ENCODE data around the gene CDK16. TPM values are rescaled to one million over a fixed set of nuclear protein-coding genes. Genes with fewer than 3 reads are reported as not detected.

Gene CDK16
- total RNA-seq, 1 donor from 2014 or later = 181 TPM

GRCh38 chrX:47230136-47230868, 11.8 kb downstream of the CDK16 start:
- H3K36me3 Mint-ChIP-seq (ENCODE audit: unreplicated experiment) = no peaks in the 10 kb centered on the region
- H3K27ac Mint-ChIP-seq (ENCODE audit: unreplicated experiment) = no peak overlapping the region
- peaks cover 3% of the 10 kb centered on the region for H3K27me3 Mint-ChIP-seq (ENCODE audit: unreplicated experiment)
- H3K4me3 Mint-ChIP-seq (ENCODE audit: unreplicated experiment) = no peak overlapping the region
- TF ChIP-seq CTCF (IDR thresholded peaks at IDR 0.05; ENCODE audit: partially characterized antibody, unreplicated experiment) = no peak
- peaks cover 7% of the 10 kb centered on the region for H3K9me3 Mint-ChIP-seq (ENCODE audit: unreplicated experiment)
- DNase-seq = no peak
- H3K4me1 Mint-ChIP-seq (ENCODE audit: low read depth, unreplicated experiment) = peaks cover 2% of the 10 kb centered on the region

GRCh38 chrX:47231167-47231566, 12.7 kb downstream of the CDK16 start:
- Mint-ChIP-seq H3K4me3 (ENCODE audit: unreplicated experiment) (no peak overlapping the region), H3K36me3 (ENCODE audit: unreplicated experiment) (no peaks in the 10 kb centered on the region), H3K27ac (ENCODE audit: unreplicated experiment) (no peak overlapping the region), H3K27me3 (ENCODE audit: unreplicated experiment) (peaks cover 3% of the 10 kb centered on the region), H3K4me1 (ENCODE audit: low read depth, unreplicated experiment) (peaks cover 6% of the 10 kb centered on the region), H3K9me3 (ENCODE audit: unreplicated experiment) (peaks cover 6% of the 10 kb centered on the region)
- TF ChIP-seq CTCF (IDR thresholded peaks at IDR 0.05; ENCODE audit: partially characterized antibody, unreplicated experiment) = no peak
- DNase-seq = no peak

DNA sequence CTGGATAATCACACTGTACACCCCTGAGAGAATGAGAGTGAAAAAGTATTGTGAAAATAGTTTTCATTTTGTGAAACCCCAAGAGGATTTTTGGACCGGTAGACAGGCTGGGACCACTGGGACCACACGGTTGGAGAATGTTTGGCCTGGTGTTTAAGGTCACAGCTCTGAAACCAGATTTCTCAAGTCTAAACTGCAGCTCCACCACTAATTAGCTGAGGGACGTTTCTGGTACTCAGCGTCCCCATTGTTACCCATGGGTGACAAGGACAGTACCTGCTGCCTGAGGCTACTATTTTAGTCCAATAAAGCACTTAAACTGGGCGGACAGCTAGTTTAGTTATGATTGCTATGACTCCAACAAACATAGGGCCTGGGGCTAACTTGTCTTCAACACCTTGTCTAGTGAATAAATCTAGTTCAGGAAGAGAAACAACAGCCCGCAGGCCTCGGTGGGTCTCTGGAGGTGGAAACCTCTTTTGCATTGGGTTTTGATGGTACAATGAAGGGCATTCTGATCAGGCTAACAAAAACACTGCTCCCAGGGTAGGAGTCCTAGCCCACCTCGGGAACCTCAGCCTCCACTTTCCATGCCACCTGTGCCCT, 13.8 kb downstream of the CDK16 start:
- H3K36me3 Mint-ChIP-seq (ENCODE audit: unreplicated experiment) = no peaks in the 10 kb centered on the region
- H3K9me3 Mint-ChIP-seq (ENCODE audit: unreplicated experiment) = peaks cover 3% of the 10 kb centered on the region
- TF ChIP-seq CTCF (IDR thresholded peaks at IDR 0.05; ENCODE audit: partially characterized antibody, unreplicated experiment) = no peak

GRCh38 chrX:47232803-47233332, 14.4 kb downstream of the CDK16 start, which contains the start of gene USP11:
TSS of gene USP11 (plus strand) at chrX:47233009. CDS start at chrX:47233044, 35 bp downstream.
- peaks cover 6% of the 10 kb centered on the region for H3K4me1 Mint-ChIP-seq (ENCODE audit: low read depth, unreplicated experiment)
- H3K36me3 Mint-ChIP-seq (ENCODE audit: unreplicated experiment) = no peaks in the 10 kb centered on the region
- H3K27me3 Mint-ChIP-seq (ENCODE audit: unreplicated experiment) = peaks cover 3% of the 10 kb centered on the region
- H3K9me3 Mint-ChIP-seq (ENCODE audit: unreplicated experiment) = peaks cover 3% of the 10 kb centered on the region
- H3K27ac Mint-ChIP-seq (ENCODE audit: unreplicated experiment) = peak within 1 kb of the TSS; percentile 100
- peak; percentile 64 for DNase-seq
- no peak for TF ChIP-seq CTCF (IDR thresholded peaks at IDR 0.05; ENCODE audit: partially characterized antibody, unreplicated experiment)
- H3K4me3 Mint-ChIP-seq (ENCODE audit: unreplicated experiment) = peak within 1 kb of the TSS; percentile 99

More for the DNA sequence above, 13.8 kb downstream of the CDK16 start:
- peaks cover 6% of the 10 kb centered on the region for H3K4me1 Mint-ChIP-seq (ENCODE audit: low read depth, unreplicated experiment)
- peak overlapping the region; percentile 100 for H3K27ac Mint-ChIP-seq (ENCODE audit: unreplicated experiment)
- no peak for DNase-seq
- H3K27me3 Mint-ChIP-seq (ENCODE audit: unreplicated experiment) = peaks cover 3% of the 10 kb centered on the region
- H3K4me3 Mint-ChIP-seq (ENCODE audit: unreplicated experiment) = peak overlapping the region; percentile 99

Measured in glutamatergic neuron (in vitro differentiated cells).